SKM-1 (cell line): ENCODE data around the gene PLK1.

Source experiments
- DNase-seq: peaks from one replicate; lab custom pipeline; 2025; ENCODE audit not compliant: unreplicated experiment; lab: John Stamatoyannopoulos, UW

Gene PLK1

DNA sequence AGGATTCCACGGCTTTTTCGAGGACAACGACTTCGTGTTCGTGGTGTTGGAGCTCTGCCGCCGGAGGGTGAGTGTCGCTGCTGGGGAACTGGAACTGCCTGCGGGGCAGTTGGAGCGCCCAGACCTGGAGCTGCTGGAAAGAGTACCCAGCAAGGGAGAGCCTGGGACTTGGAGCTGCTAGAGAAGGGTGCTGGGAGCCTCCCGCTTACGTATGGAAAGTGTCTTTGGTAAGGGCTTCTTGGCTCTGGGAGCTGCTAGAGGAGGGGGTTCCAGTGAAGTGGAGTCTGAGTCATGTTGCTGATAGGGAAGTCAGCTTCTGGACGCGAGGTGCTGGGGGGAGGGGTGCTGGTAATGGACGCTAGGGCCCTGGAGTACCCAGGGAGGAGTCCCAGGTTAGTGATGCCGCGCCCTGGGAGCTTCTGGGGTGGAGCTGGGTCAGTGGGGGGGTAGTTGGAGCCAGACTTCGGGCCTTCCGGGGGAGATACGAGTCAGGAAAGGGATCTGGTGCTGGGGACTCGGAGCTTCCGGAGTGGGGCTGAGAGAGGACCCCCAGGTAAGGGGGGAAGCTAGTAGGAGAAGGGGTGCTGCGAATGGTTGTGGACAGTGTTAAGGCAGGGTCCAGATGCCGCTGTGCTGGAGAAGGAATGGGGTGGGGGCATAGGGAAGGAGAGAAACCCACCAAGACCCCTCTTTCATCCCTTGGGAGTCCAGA is 741 bp downstream of the PLK1 start:
- DNase-seq = peak; percentile 78

GRCh38 chr16:23679986-23680336 is 1.3 kb downstream of the PLK1 start:
- DNase-seq = no peak

GRCh38 chr16:23682181-23682580 is 3.5 kb downstream of the PLK1 start:
- no peak for DNase-seq

DNA sequence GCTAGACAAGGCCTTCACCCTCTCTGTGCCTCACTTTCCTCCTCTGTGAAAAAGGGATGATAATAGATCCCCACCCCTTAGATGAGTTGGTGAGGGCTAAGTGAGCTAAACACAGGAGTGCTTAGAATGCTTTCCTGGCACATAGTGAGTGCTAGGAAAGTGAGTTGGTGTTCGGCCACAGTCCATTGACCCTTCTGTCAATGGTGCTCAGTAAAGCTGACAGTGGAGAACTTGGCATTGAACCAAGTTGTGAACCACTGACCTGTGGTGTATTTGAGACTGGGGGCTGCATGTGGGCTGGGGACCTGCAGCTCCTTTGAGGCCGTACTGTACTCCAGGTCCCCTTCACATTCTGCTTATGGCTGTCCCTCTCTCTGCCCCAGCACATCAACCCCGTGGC is 4.8 kb downstream of the PLK1 start:
- DNase-seq = no peak

DNA sequence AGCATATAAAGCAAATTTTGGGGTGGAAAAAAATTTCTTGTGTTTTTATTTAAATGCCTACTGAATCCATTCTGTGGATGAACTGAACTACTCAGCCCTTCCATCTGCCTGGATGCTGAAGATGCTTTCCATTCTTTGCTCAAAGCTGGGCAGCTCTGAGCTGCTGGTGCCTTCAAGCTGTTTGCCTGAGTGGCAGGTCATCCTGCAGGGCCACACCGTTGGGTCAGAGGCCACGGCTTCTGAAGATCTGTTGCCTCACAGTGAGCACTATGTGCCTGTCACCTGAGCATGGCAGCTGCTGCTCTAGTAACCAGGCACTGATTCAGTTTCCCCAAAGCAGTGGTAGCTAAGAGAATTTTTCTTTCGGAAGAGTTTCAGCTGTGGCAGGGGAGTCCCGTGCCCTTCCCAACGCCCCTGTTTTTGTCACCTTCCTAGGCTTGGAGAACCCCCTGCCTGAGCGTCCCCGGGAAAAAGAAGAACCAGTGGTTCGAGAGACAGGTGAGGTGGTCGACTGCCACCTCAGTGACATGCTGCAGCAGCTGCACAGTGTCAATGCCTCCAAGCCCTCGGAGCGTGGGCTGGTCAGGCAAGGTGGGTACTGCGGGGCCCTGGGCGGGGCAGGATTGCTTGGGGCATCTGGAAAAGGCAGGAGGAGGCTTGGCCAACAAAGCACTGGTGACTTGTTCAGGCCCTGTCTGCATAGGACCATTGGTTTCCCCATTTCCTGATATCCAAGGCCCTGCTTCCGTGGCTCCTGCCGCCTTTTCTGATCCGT is 8.5 kb downstream of the PLK1 start:
- no peak for DNase-seq

DNA sequence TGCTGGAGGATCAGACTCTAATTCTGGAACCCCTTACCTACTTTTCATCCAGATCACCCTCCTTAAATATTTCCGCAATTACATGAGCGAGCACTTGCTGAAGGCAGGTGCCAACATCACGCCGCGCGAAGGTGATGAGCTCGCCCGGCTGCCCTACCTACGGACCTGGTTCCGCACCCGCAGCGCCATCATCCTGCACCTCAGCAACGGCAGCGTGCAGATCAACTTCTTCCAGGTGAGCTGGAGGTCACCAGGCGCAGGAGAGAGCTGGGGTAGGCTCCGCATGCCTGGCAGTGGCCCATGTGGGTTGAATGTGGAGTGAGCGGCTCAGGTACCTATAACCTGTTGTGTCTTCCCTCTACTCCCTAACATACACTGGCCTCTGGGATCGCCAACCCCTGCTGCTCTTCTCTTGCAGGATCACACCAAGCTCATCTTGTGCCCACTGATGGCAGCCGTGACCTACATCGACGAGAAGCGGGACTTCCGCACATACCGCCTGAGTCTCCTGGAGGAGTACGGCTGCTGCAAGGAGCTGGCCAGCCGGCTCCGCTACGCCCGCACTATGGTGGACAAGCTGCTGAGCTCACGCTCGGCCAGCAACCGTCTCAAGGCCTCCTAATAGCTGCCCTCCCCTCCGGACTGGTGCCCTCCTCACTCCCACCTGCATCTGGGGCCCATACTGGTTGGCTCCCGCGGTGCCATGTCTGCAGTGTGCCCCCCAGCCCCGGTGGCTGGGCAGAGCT is 10.9 kb downstream of the PLK1 start:
- DNase-seq = no peak

DNA sequence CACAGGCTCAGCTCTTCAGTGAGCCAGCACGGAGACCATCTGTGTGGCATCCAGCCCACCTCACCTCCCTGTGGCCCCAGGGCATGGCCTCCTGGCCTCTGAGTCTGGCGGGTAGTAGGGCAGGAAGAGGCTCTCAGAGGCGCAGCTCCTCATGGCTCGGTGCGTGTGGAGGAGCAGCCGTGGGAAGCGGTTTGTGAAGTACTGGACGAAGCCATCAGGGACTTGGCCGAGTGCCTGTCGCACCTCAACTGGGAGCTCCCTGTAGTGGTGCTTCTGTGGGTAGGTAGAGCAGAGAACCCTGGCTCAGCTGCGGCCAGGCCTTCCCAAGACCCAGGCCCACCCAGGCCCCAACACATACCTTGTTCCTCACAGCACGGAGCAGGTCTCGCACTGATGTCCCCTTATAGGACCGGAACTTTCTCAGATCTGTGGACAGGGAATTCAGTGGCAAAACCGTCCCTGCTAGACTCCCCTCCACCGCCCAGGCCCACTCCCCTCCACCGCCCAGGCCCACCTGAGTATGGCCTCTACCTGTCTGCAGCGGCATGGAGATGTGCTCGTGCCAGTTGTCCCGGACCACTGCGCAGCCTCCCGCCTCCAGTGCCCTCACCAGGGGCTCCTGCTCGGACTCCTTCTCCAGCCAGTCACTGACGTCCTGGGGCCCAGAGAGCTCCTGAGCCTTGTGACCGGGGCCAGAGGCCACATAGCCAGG is 12.2 kb downstream of the PLK1 start:
- no peak for DNase-seq

- no peak for DNase-seq
Measured at GRCh38 chr16:23691483-23692189, 12.9 kb downstream of the PLK1 start.

DNA sequence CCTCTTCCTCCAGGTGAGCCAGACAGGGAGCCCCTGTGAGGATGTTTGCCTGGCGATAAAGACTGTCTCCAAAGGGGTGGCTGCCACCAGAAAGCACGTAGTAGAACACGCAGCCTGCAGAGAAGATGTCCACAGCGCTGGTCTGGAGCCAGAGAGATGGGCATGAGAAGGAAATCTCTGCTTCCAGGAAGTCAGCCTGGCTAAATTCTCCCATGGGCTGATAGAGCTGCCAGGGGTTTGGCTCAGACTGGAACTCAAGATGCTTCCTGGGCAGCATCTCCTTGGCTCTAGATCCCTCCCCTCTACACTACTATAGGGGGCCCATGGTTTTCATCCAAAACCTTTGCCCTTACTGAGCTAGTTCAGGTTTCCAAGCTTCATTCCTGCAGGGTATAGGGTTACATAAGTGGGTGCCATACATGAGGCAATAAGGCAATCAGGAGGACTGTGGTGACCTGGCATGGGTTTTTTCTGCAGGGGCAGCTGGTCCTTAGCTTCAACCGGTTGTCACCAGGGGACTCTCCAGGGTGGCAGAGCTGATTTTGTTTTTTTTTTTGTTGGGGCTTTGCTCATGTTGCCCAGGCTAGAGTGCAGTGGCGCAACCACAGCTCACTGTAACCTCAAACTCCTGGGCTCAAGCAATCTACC is 13.6 kb downstream of the PLK1 start:
- DNase-seq = no peak

GRCh38 chr16:23694265-23694643 is 15.6 kb downstream of the PLK1 start:
- DNase-seq = no peak

- DNase-seq = no peak
Measured at GRCh38 chr16:23694644-23695373, 16.1 kb downstream of the PLK1 start.

GRCh38 chr16:23695756-23696155 is 17.1 kb downstream of the PLK1 start:
- DNase-seq = no peak

DNA sequence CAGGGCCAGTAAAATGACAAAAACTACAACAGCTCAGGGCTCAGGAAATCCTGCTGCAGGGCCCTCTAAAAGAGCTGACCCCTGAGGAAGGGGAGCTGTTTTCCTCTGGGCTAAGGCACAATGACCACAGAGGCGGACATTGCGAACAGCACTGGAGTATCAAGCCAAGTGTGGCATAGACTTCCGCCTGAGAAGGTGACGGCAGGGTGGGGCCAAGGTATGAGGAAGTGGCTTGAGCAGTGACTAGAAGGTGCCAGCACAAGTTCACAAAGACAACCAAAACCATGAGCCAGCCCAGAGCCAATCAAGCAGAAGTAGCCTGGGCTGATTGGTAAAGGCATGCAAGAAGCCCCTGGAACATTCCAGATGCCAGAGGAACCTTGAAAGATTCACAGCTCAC is 20.4 kb downstream of the PLK1 start:
- no peak for DNase-seq

- no peak for DNase-seq
Measured at GRCh38 chr16:23700093-23700492, 21.4 kb downstream of the PLK1 start.

- DNase-seq = no peak
Measured at GRCh38 chr16:23700509-23700908, 21.8 kb downstream of the PLK1 start.

DNA sequence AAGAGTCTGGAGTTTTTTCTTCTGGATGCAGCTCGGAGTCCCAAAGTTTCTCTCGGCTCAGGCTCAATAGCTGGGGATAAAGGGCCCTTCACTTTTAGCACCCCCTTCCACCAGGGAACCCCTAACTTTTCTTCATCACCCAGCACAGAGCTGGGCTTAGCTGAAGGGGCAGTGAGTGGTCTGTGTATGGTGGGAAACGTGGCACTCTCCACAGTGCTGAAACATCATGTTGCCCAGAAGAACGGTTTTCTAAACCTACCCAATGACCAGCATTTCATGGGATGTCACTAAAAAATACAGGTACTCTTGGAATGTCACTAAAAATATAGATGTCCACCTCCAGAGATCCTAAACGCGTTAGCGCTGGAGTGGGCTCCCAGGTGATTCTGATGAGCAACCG is 22.4 kb downstream of the PLK1 start:
- no peak for DNase-seq

GRCh38 chr16:23702951-23703350 is 24.3 kb downstream of the PLK1 start:
- DNase-seq = no peak

DNA sequence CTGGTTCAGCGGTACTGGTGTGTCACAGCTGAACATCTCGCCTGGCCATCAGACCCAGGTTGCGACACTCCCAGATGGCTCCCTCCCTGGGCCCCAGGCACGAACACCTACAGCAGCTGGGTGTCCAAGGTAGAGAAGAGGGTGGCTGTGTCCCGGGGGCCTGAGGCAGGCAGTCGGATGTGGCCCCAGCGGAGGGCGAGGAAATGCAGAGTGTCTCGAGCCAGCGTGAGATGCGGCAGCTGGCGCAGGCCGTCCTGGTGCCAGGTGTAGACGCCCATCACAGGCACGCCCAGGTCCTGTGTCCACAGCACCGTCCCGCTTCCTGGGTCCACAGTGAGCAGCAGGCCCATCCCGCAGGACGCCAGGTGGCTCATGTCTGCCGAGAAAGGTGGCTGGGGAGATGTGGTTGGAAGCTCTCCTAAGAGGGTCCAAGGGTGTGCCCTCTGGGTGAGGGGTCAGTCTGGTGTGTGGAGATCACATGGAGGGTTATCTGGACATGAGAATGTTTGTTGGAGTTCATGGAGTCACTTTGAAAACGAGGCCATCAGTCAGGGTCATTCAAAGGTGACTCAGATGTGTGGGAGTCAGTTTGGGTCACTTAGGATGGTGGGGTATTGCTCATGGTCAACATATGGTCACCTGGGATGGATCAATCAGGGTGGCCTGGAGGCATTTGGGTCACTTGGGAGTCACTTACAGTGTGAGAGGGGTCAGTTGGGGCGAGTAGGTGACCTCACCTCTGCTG is 26.3 kb downstream of the PLK1 start:
- no peak for DNase-seq

DNA sequence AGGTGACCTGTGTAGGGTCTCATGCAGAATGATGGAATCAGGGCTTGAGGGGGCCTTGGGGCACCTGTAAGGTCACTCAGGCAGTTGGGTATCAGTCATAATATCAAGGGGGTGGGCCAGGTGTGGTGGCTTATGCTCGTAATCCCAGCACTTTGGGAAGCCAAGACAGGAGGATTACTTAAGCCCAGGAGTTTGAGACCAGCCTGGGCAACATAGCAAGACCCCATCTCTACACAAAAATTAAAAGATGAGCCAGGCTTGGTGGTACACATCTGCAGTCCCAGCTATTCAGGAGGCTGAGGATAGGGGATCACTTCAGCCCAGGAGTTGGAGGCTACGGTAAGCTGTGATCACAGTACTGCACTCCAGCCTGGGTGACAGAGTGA is 26.8 kb downstream of the PLK1 start:
- DNase-seq = no peak
